Erythroblast (primary cell): ENCODE data around the gene ANP32A.

ENCODE experiments used
- GATA1 ChIP-seq: IDR thresholded peaks from 2 replicates; pipeline ENCODE4 v1.6.1; 2011; ENCODE audit warnings: low read depth, mild to moderate bottlenecking, control low read depth, low read length, moderate library complexity
- POLR2A ChIP-seq: IDR thresholded peaks from 2 replicates; pipeline ENCODE4 v1.6.1; 2011; ENCODE audit warnings: mild to moderate bottlenecking, low read length

- TF ChIP-seq POLR2A, result no peak
- TF ChIP-seq GATA1, result no peak
These were observed 50.5 kb downstream of the ANP32A start for GRCh38 chr15:68770216-68770615.
